ENCODE measurements around the gene SDCBP2.

The SDCBP2 gene

GRCh38 chr20:1330075-1330830 lies 1.3 kb upstream of the SDCBP2 start:
- DNase-seq (ENCODE audit: low read depth): no peak

- DNase-seq (ENCODE audit: low read depth): no peak
Measured at GRCh38 chr20:1327827-1328679, 886 bp downstream of the SDCBP2 start.

GRCh38 chr20:1327241-1327653 lies 1.7 kb downstream of the SDCBP2 start:
- peak; percentile 99 for DNase-seq (ENCODE audit: low read depth)

- peak; percentile 70 for DNase-seq (ENCODE audit: low read depth)
Measured at GRCh38 chr20:1326031-1326930, 2.7 kb downstream of the SDCBP2 start.

GRCh38 chr20:1325173-1326030 lies 3.5 kb downstream of the SDCBP2 start:
- DNase-seq (ENCODE audit: low read depth): peak; percentile 97

GRCh38 chr20:1324598-1325172 lies 4.3 kb downstream of the SDCBP2 start:
- DNase-seq (ENCODE audit: low read depth): peak; percentile 80

- no peak for DNase-seq (ENCODE audit: low read depth)
Measured at GRCh38 chr20:1323830-1324597, 4.9 kb downstream of the SDCBP2 start.

GRCh38 chr20:1323256-1323655 lies 5.7 kb downstream of the SDCBP2 start:
- no peak for DNase-seq (ENCODE audit: low read depth)

- DNase-seq (ENCODE audit: low read depth): peak; percentile 99
Measured at GRCh38 chr20:1322511-1323245, 6.3 kb downstream of the SDCBP2 start.

GRCh38 chr20:1321654-1321939 lies 7.3 kb downstream of the SDCBP2 start:
- DNase-seq (ENCODE audit: low read depth): no peak

- no peak for DNase-seq (ENCODE audit: low read depth)
Measured at GRCh38 chr20:1320902-1321653, 7.9 kb downstream of the SDCBP2 start.

GRCh38 chr20:1320016-1320415 lies 8.9 kb downstream of the SDCBP2 start:
- DNase-seq (ENCODE audit: low read depth): no peak

- DNase-seq (ENCODE audit: low read depth): no peak
Measured at GRCh38 chr20:1319462-1319861, 9.5 kb downstream of the SDCBP2 start.

- no peak for DNase-seq (ENCODE audit: low read depth)
Measured at GRCh38 chr20:1319051-1319450, 9.9 kb downstream of the SDCBP2 start.

GRCh38 chr20:1317545-1318255 lies 11.2 kb downstream of the SDCBP2 start:
- DNase-seq (ENCODE audit: low read depth): no peak

GRCh38 chr20:1315804-1316203 lies 13.1 kb downstream of the SDCBP2 start:
- no peak for DNase-seq (ENCODE audit: low read depth)

- DNase-seq (ENCODE audit: low read depth): peak; percentile 67
Measured at GRCh38 chr20:1313236-1313964, 15.5 kb downstream of the SDCBP2 start.

- no peak for DNase-seq (ENCODE audit: low read depth)
Measured at GRCh38 chr20:1312904-1313235, 16.1 kb downstream of the SDCBP2 start.

Measured in amniotic epithelial cell (primary cell).